Panc1 (cell line): ENCODE results near the gene GBF1. TPM values are rescaled to one million over a fixed set of nuclear protein-coding genes. Genes with fewer than 3 reads are reported as not detected.

ENCODE experiments used
- ATAC-seq: fragments of 200-7000 bp; cut with Tn5 transposase; 2 replicates; pipeline ENCODE4 v1.9.1; 2020; ENCODE audit warnings: mild to moderate bottlenecking, moderate library complexity
- BruUV-seq: library from RNA; stranded (reverse); fragments of 400-500 nt; replicated peaks from 2 replicates; lab custom pipeline; 2021; lab: Mats Ljungman, UMichigan
- CTCF ChIA-PET: fragments of 300-600 bp; sonication (Branson Sonifier 250); formaldehyde crosslinking; loops from one replicate; lab custom pipeline; 2022; ENCODE audit warnings: antibody characterized with exemption; lab: Charles Lee
- POLR2A ChIA-PET: fragments of 300-600 bp; sonication (Branson Sonifier 250); formaldehyde crosslinking; loops from one replicate; lab custom pipeline; 2022; ENCODE audit warnings: antibody characterized with exemption; lab: Charles Lee
- DNase-seq: peaks from one replicate; pipeline ENCODE4 v3.0.0-alpha.2; 2010; ENCODE audit warnings: low read depth, low spot score
- H3K27ac ChIP-seq: 2 replicates; pipeline ENCODE4 v1.5.1; 2011; ENCODE audit warnings: mild to moderate bottlenecking, low read length, inconsistent platforms
- H3K27me3 ChIP-seq: fragments of 200-500 bp; sonication (Bioruptor generic); 2 replicates; pipeline ENCODE4 v1.6.0; 2014; ENCODE audit warnings: low read length, inconsistent platforms; ENCODE audit not compliant: control insufficient read depth, insufficient read depth
- H3K36me3 ChIP-seq: fragments of 200-500 bp; sonication (Bioruptor generic); 2 replicates; pipeline ENCODE4 v1.5.1; 2014; ENCODE audit warnings: inconsistent platforms, mild to moderate bottlenecking, low read length, moderate library complexity; ENCODE audit not compliant: control insufficient read depth, insufficient read depth
- H3K4me1 ChIP-seq: 2 replicates; pipeline ENCODE4 v1.5.1; 2011; ENCODE audit warnings: inconsistent platforms, mild to moderate bottlenecking, low read length, moderate library complexity; ENCODE audit not compliant: control insufficient read depth, insufficient read depth
- H3K4me3 ChIP-seq, 2 experiments: 2 replicates each; pipeline ENCODE4 v1.5.1; 2011 to 2012; ENCODE audit warnings: low read depth in 2 of 2, low read length in 2 of 2, mild to moderate bottlenecking in 2 of 2, inconsistent platforms in 1 of 2, moderate library complexity in 1 of 2
- H3K9me3 ChIP-seq: fragments of 200-500 bp; sonication (Bioruptor generic); 2 replicates; pipeline ENCODE4 v1.5.1; 2014; ENCODE audit warnings: low read depth, mild to moderate bottlenecking, inconsistent platforms, low read length, moderate library complexity; ENCODE audit not compliant: control insufficient read depth, insufficient read depth
- POLR2AphosphoS5 ChIP-seq: IDR thresholded peaks from 2 replicates; pipeline ENCODE4 v1.6.1; 2012; ENCODE audit warnings: mild to moderate bottlenecking, low read depth, low read length, moderate library complexity
- SIN3A ChIP-seq: IDR thresholded peaks from 2 replicates; pipeline ENCODE4 v1.6.1; 2012; ENCODE audit warnings: low read depth, mild to moderate bottlenecking, low read length, moderate library complexity, borderline replicate concordance; ENCODE audit not compliant: insufficient read depth
- TCF7L2 ChIP-seq: IDR thresholded peaks from 2 replicates; pipeline ENCODE4 v1.6.1; 2011; ENCODE audit warnings: mild to moderate bottlenecking, low read depth, low read length, inconsistent platforms
- in situ Hi-C: cut with HindIII; loops from 2 replicates; pipeline ENCODE4 v1.10.0; 2016; ENCODE audit warnings: low sequenced_read_pairs, low pct_unique_long_range_greater_than_20kb
- intact Hi-C: fragments of 100-400 bp; cut with micrococcal nuclease; formaldehyde crosslinking; loops from one replicate; pipeline ENCODE4 v1.10.0; 2022; ENCODE audit not compliant: unreplicated experiment
- total RNA-seq: library from RNA; stranded (reverse); gene quantifications from one replicate; pipeline ENCODE4 v1.2.1, GENCODE V29; 2021; ENCODE audit not compliant: unreplicated experiment
- TF ChIP-seq, protein P1 (sequence below), 2 experiments: IDR thresholded peaks; 2 replicates each; pipeline ENCODE4 v1.6.1; 2011 to 2012; ENCODE audit warnings: low read depth in 2 of 2, control low read depth in 1 of 2, low read length in 1 of 2, mild to moderate bottlenecking in 1 of 2, moderate library complexity in 1 of 2; ENCODE audit not compliant: insufficient read depth in 1 of 2
- TF ChIP-seq, protein P2 (sequence below): fragments of 450-650 bp; IDR thresholded peaks from 2 replicates; pipeline ENCODE4 v1.5.1; 2017; ENCODE audit warnings: mild to moderate bottlenecking

GBF1 gene
- total RNA-seq, 1 experiment from 2014 or later: 65.0 TPM

DNA sequence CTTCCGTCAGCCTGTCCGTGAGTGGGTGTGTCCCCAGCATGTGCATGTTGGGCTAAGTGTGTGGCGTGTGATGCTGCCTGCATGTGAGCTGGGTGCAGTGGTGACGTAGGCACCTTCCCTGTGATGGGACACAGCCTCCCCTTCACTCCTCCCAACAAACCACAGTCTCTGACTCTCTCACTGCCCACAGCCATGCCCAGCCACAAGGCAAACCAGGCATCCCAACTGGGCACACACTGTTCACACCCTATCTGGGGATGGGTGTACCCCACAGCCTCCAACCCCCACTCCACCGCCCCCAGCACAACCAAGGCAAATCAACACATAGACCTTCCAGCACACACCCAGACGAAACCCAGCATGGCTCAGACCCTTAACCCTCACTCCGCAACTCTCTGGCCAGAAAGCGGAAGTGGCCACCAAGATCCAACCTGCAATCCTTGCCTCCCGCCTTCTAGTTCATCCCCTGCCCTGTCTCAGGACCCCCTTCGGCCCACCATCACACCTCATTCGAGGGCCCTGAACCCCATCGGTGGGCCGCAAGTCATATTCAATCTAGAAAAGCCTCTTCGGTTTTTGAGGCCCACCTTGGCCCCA is 162.9 kb downstream of the GBF1 start:
- Histone ChIP-seq H3K9me3 (no peaks in the 10 kb centered on the region), H3K27me3 (0 out of 2 replicates have a peak, but pooled peaks cover 2% of the 10 kb centered on the region), H3K27ac (no peak overlapping the region), H3K4me3 (peak overlapping the region; percentile 53 to 56), H3K4me1 (peaks cover 8% of the 10 kb centered on the region), H3K36me3 (no peaks in the 10 kb centered on the region; the same call in 1 of the 2 replicates)
- BruUV-seq: no TSS peak
- TF ChIP-seq SIN3A (no peak), TCF7L2 (no peak), POLR2AphosphoS5 (no peak)
- TF ChIP-seq, protein P1, sequence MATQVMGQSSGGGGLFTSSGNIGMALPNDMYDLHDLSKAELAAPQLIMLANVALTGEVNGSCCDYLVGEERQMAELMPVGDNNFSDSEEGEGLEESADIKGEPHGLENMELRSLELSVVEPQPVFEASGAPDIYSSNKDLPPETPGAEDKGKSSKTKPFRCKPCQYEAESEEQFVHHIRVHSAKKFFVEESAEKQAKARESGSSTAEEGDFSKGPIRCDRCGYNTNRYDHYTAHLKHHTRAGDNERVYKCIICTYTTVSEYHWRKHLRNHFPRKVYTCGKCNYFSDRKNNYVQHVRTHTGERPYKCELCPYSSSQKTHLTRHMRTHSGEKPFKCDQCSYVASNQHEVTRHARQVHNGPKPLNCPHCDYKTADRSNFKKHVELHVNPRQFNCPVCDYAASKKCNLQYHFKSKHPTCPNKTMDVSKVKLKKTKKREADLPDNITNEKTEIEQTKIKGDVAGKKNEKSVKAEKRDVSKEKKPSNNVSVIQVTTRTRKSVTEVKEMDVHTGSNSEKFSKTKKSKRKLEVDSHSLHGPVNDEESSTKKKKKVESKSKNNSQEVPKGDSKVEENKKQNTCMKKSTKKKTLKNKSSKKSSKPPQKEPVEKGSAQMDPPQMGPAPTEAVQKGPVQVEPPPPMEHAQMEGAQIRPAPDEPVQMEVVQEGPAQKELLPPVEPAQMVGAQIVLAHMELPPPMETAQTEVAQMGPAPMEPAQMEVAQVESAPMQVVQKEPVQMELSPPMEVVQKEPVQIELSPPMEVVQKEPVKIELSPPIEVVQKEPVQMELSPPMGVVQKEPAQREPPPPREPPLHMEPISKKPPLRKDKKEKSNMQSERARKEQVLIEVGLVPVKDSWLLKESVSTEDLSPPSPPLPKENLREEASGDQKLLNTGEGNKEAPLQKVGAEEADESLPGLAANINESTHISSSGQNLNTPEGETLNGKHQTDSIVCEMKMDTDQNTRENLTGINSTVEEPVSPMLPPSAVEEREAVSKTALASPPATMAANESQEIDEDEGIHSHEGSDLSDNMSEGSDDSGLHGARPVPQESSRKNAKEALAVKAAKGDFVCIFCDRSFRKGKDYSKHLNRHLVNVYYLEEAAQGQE (IDR thresholded peaks at IDR 0.05; ENCODE audit: insufficient read depth in 1 of 2, low read depth in 2 of 2, low read length in 1 of 2): no peak
- TF ChIP-seq, protein P2, sequence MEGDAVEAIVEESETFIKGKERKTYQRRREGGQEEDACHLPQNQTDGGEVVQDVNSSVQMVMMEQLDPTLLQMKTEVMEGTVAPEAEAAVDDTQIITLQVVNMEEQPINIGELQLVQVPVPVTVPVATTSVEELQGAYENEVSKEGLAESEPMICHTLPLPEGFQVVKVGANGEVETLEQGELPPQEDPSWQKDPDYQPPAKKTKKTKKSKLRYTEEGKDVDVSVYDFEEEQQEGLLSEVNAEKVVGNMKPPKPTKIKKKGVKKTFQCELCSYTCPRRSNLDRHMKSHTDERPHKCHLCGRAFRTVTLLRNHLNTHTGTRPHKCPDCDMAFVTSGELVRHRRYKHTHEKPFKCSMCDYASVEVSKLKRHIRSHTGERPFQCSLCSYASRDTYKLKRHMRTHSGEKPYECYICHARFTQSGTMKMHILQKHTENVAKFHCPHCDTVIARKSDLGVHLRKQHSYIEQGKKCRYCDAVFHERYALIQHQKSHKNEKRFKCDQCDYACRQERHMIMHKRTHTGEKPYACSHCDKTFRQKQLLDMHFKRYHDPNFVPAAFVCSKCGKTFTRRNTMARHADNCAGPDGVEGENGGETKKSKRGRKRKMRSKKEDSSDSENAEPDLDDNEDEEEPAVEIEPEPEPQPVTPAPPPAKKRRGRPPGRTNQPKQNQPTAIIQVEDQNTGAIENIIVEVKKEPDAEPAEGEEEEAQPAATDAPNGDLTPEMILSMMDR: no peak
- intact Hi-C loops: no loop called here
- DNase-seq: no peak
- in situ Hi-C loops: no loop called here
- no peak for ATAC-seq
- ChIA-PET CTCF (no interaction called here), POLR2A (no interaction called here)

DNA sequence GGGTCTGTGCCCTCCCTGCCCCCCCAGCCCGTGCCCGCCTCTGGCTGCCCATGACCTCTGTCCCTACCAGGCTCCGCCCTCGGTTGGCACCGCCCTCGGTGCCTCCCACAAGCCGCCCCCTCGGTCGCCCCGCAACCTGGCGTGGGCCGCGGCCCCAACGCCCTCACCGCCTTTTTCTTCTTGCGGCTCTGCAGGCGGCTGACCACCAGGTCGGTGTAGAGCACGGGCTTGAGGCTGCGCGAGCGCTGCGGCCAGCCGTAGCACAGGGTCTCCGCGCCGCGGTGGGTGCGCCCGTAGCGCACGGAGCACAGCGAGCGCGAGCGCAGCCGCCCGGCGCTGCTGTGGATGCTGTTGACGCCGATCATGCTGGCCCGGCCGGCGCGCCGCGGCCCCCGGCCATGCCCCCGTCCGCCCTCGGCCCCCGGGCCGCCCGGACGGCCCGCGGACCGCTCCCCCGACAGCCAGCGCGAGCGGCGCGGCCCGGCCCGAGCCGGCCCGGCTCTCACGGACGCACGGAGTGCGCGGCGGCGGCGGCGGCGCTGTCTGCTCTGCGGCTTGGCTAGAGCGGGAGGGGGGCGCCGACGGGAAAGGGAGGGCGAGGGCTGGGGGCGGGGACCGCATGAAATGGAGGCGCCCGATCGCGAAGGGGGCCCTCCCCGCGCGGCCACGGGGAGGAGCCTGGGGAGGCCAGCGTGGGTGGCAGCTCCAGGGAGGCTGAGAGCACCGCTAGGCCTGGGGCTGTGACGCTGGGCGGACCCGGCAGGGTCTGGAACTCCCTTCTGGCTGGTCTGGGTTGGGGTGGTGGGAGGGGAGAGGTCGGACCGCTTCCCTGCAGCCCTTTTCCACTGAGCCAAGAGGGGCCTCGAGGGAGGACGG is 163.6 kb downstream of the GBF1 start:
- peak overlapping the region; percentile 53 to 56 for H3K4me3 ChIP-seq
- CTCF ChIA-PET: interaction anchor here (0.6 to 1.4 kb wide), 2 partner anchors 12 to 60 kb away, joined by 3 to 7 read pairs; partner anchors contain the start of gene FBXL15
- H3K36me3 ChIP-seq: no peaks in the 10 kb centered on the region; the same call in 1 of the 2 replicates
- POLR2A ChIA-PET: interaction anchor here (0.6 kb wide), 1 partner anchor 286 kb away, joined by 3 read pairs; no protein-coding TSS in a partner anchor
- H3K27ac ChIP-seq: no peak overlapping the region
- intact Hi-C loops (no loop called here), in situ Hi-C loops (no loop called here)
- H3K27me3 ChIP-seq: 0 out of 2 replicates have a peak, but pooled peaks cover 2% of the 10 kb centered on the region
- H3K9me3 ChIP-seq: no peaks in the 10 kb centered on the region
- DNase-seq: no peak
- TF ChIP-seq, protein P1 (IDR thresholded peaks at IDR 0.05; ENCODE audit: insufficient read depth in 1 of 2, low read depth in 2 of 2, low read length in 1 of 2): no peak
- TF ChIP-seq POLR2AphosphoS5 (no peak), SIN3A (no peak), TCF7L2 (no peak)
- TF ChIP-seq, protein P2: no peak
- peaks cover 8% of the 10 kb centered on the region for H3K4me1 ChIP-seq
- ATAC-seq: peak; percentile 51
- BruUV-seq: no TSS peak
